Activated CD8-positive, alpha-beta memory T cell treated with anti-CD3 and anti-CD28 coated beads for 4 hours (primary cell): ENCODE results near the gene GSDMA.
"Not testable (repeated sequence)": the region's sequence is repeated elsewhere in the genome, so short reads cannot be mapped to it uniquely, and the experiment has no call there.

ENCODE experiments used
- DNase-seq, 2 donors: peaks; one replicate each; pipeline ENCODE4 v3.0.0-alpha.2; 2020; ENCODE audit warnings: low read depth in 2 of 2

The GSDMA gene

GRCh38 chr17:39996800-39997199 lies 34.0 kb downstream of the GSDMA start:
- DNase-seq = no peak

GRCh38 chr17:39997543-39997942 lies 34.7 kb downstream of the GSDMA start:
- DNase-seq = no peak

- no peak for DNase-seq
Measured at GRCh38 chr17:39999067-39999466, 36.3 kb downstream of the GSDMA start.

GRCh38 chr17:40000161-40000560 lies 37.4 kb downstream of the GSDMA start:
- no peak for DNase-seq

GRCh38 chr17:40001335-40001734 lies 38.5 kb downstream of the GSDMA start:
- DNase-seq = not testable (repeated sequence)

- DNase-seq = no peak
Measured at GRCh38 chr17:40004072-40004471, 41.3 kb downstream of the GSDMA start.

GRCh38 chr17:40004712-40005111 lies 41.9 kb downstream of the GSDMA start:
- no peak for DNase-seq

- DNase-seq = no peak
Measured at GRCh38 chr17:40005520-40005919, 42.7 kb downstream of the GSDMA start.

GRCh38 chr17:40010946-40011500 lies 48.2 kb downstream of the GSDMA start:
- not testable (repeated sequence) for DNase-seq

- DNase-seq = not testable (repeated sequence)
Measured at GRCh38 chr17:40012017-40012647, 49.3 kb downstream of the GSDMA start.

- DNase-seq = no peak
Measured at GRCh38 chr17:40014375-40014980, 51.7 kb downstream of the GSDMA start.

GRCh38 chr17:40015005-40015997 lies 52.5 kb downstream of the GSDMA start, which contains the start of gene CSF3:
Gene CSF3, plus strand, starts transcription at chr17:40015440. Its CDS starts 35 bp downstream, at chr17:40015475.
- DNase-seq = no peak

- DNase-seq = no peak
Measured at GRCh38 chr17:40015998-40016985, 53.5 kb downstream of the GSDMA start.

- DNase-seq = no peak
Measured at GRCh38 chr17:40017422-40018080, 54.7 kb downstream of the GSDMA start.

GRCh38 chr17:40018211-40019121 lies 55.7 kb downstream of the GSDMA start:
- no peak for DNase-seq

- no peak for DNase-seq
Measured at GRCh38 chr17:40019140-40019991, 56.6 kb downstream of the GSDMA start.

- DNase-seq = no peak
Measured at GRCh38 chr17:40020146-40020545, 57.3 kb downstream of the GSDMA start.

GRCh38 chr17:40021451-40021971 lies 58.7 kb downstream of the GSDMA start:
- DNase-seq = no peak
